Ramos (cell line): ENCODE data around the gene HPS1.

Source experiments
- in situ Hi-C: fragments of 300-500 bp; cut with MboI; formaldehyde crosslinking; loops from one replicate; pipeline ENCODE4 v1.14.3; 2022; ENCODE audit warnings: low sequenced_read_pairs; ENCODE audit not compliant: unreplicated experiment

The HPS1 gene

DNA sequence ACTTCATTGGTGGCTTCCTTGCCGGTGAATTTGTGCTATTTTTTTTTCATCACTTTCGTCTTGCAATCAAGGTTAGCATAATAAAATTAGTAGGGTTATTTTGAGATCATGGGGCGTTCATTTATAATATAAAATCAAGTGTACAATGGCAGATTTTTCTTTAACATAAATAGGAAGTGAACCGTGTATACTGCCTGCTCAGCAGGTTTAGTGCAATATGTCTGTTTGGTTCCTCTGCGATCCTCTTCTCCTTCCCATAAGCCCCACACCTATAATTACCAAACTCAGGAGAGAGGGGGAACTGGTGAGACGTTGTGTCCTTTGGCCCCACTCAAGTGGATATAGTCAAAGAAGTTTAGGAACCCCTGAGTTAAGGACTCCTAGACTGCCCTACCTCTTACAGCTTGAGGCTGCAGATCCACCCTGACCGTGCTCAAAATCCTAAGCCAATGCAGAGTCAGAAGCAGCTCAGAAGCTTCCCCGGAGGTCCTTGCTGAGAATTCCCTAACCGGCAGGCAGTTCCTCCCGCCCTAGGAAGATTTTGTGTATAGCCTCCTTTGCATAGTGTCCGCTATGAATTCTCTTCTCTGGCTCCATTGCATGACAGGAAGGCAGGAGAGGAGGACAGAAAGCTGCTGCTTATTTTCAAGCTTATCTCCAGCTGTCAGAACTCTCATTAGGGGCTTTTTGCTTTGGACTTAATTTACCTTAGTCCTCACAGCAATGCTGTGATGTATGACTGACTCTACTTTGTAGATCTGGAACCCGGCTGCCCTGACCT lies 73.3 kb downstream of the HPS1 start:
- in situ Hi-C loops = no loop called here

- in situ Hi-C loops = no loop called here
Measured at GRCh38 chr10:98370831-98371820, 75.6 kb downstream of the HPS1 start.

- in situ Hi-C loops = no loop called here
Measured at GRCh38 chr10:98369801-98370200, 76.9 kb downstream of the HPS1 start.

DNA sequence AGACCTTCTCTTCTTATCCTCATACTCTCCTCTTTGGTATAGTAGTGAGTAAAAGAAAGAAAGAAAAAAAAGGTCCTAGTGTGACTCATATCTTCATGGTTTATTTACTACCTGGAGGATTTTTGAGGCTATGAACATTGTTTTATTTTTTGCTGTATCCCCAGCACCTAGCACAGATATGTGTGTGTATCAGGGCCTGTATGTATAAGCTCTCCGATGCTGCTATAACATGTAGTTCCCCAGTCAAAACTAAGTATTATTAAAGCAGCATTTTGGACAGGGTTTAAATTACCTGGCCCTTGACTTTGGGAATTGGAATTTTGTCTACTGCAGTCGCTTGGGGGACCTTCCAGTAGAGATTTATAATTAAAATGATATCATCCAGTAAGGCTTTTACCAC lies 78.1 kb downstream of the HPS1 start:
- in situ Hi-C loops = no loop called here

- in situ Hi-C loops = no loop called here
Measured at GRCh38 chr10:98367604-98368451, 78.9 kb downstream of the HPS1 start.
